ENCODE results near the gene RADIL. TPM values are rescaled to one million over a fixed set of nuclear protein-coding genes. Genes with fewer than 3 reads are reported as not detected.
"Not testable (repeated sequence)": the region's sequence is repeated elsewhere in the genome, so short reads cannot be mapped to it uniquely, and the experiment has no call there.

Gene RADIL
- total RNA-seq, 1 experiment from 2014 or later = 1.3 TPM

DNA sequence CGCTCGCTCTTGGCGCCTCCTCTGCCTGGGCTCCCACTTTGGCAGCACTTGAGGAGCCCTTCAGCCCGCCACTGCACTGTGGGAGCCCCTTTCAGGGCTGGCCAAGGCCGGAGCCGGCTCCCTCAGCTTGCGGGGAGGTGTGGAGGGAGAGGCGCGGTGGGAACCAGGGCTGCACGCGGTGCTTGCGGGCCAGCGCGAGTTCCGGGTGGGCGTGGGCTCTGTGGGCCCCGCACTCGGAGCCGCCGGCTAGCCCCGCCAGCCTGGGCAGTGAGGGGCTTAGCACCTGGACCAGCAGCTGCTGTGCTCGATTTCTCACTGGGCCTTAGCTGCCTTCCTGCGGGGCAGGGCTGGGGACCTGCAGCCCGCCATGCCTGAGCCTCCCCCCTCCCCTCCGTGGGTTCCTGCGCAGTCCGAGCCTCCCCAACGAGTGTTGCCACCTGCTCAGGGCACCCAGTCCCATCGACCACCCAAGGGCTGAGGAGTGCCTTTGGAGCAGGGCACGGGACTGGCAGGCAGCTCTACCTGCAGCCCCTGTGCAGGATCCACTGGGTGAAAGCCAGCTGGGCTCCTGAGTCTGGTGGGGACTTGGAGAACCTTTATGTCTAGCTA is 90.0 kb downstream of the RADIL start:
- not testable (repeated sequence) for DNase-seq (ENCODE audit: low spot score)

GRCh38 chr7:4792537-4793126 is 90.9 kb downstream of the RADIL start:
- no peak for DNase-seq (ENCODE audit: low spot score)

- DNase-seq (ENCODE audit: low spot score) = no peak
These were observed 91.6 kb downstream of the RADIL start for GRCh38 chr7:4791738-4792536.

- DNase-seq (ENCODE audit: low spot score) = no peak
These were observed 92.3 kb downstream of the RADIL start for GRCh38 chr7:4791101-4791737.

- DNase-seq (ENCODE audit: low spot score) = no peak
These were observed 93.0 kb downstream of the RADIL start for GRCh38 chr7:4790516-4790991.

GRCh38 chr7:4790078-4790465 is 93.4 kb downstream of the RADIL start:
- no peak for DNase-seq (ENCODE audit: low spot score)

DNA sequence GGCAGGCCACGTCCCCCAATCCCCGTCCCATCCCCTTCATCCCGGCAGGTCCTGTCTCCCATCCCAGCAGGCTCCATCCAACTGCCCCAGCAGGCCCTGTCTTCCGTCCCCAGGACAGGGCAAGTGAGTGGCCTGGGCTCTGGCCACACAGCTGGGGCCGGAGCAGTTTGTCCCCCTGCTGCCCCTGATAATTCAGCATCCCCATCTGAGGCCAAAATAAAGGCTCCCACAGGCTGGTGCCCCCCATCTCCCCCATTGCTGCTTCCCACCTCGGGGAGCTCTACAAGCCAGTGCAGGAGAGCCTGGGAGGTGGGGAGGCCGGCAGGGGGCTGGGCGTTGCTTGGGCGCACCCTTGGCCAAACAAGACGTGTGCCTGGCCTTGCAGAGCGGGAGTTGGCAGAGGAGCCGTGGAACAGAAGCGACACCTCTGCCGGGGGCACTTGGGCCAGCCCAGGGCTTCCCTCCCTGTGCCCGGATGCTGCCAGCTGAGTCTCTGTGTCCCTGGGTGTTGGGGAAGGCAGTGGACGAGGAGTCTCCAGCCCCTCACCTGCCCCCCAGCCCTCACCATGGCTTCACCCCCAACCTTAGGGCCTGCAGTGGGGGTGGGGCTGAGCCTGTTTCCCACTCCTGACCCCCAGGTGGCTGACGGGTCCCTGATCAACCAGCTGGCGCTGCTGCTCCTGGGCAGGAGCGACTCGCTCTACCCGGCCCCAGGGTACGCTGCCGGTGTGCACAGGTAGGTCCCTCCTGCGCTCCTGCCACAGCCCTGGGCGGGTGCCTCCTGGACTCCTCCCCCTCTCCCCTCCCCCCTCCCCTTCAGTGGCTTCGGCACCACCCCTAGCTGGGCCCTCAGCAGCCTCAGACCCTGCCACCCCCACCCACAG is 94.1 kb downstream of the RADIL start:
- no peak for DNase-seq (ENCODE audit: low spot score)

GRCh38 chr7:4788627-4789189 is 94.8 kb downstream of the RADIL start:
- DNase-seq (ENCODE audit: low spot score) = no peak

- DNase-seq (ENCODE audit: low spot score) = no peak
These were observed 95.4 kb downstream of the RADIL start for GRCh38 chr7:4787947-4788626.

DNA sequence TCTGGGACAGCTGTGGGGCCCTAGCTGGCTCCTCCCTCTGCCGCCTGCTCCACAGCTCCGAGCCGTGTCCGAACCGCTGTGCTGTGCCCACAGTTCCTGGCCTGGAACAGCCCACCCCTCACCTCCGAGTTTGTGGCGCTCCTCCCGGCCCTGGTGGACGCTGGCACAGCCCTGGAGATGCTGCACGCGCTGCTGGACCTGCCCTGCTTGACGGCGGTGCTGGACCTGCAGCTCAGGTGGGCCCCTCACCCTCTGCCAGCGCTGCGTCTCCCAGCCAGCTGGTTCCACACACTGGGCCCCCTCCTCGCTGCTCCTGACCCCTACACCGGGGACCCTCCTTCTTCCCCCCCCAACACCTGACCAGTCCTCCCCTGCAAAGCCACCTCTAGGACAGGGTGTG is 96.0 kb downstream of the RADIL start:
- no peak for DNase-seq (ENCODE audit: low spot score)

DNA sequence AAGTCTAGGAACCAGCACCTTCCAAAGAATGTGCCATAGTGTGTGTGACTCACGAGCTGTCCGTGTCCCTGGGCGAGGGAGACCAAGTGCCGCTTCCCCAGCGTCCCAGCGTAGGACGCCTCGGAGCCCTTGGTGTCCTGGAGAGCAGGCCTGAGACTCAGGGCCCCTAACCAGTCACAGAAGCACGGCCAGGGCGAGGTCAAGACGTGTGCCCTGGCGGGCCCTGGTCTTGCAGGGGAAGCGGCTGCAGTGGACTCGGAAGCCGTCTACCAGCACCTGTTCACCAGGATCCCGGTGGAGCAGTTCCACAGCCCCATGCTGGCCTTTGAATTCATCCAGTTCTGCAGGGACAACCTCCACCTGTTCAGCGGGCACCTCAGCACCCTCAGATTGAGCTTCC is 97.5 kb downstream of the RADIL start:
- no peak for DNase-seq (ENCODE audit: low spot score)

GRCh38 chr7:4785371-4785770 is 98.1 kb downstream of the RADIL start:
- DNase-seq (ENCODE audit: low spot score) = no peak

DNA sequence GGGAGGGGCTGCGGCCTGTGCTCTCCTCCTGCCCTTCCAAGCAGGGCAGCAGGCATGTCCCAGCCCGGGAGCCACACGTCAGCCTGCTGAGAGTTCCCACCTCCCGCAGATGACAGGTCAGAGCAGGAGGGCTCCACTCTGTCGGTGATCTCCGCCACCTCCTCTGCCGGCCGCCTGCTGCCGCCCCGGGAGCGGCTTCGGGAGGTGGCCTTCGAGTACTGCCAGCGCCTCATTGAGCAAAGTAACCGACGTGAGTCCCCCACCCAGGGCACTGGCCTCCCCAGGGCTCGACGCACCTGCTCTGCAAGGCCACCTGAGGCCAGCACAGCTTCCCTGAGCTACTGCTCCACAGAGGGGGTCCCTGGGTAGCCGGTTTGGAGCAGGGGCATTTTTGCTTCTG is 98.7 kb downstream of the RADIL start:
- no peak for DNase-seq (ENCODE audit: low spot score)

DNA sequence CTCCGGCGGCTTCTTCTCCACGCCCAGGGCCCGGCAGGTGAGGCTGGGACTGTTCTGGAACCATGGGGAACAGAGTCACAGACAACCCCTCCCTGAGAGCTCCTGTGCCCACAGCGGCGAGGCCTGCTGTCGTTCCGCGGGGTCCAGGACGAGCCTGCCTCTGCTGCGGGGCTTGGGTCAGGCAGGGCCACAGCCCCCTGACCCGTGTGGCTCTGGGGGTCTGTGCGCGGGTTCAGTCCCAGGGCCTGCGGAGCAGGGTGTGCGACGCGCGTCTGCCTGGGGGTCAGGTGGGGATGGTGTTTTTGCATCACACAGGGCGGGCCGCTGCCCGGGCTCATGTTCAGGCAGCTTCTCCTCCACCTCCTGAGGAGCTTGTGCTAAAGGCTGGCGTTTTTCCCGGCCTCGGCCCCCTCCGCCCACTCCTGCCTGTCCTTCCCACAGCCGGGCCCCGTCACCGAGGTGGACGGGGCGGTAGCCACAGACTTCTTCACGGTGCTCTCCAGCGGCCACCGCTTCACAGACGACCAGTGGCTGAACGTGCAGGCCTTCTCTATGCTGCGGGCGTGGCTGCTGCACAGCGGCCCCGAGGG is 99.7 kb downstream of the RADIL start:
- no peak for DNase-seq (ENCODE audit: low spot score)

GRCh38 chr7:4783292-4783652 is 100.2 kb downstream of the RADIL start:
- no peak for DNase-seq (ENCODE audit: low spot score)

GRCh38 chr7:4782333-4783291 is 100.9 kb downstream of the RADIL start:
- no peak for DNase-seq (ENCODE audit: low spot score)

DNA sequence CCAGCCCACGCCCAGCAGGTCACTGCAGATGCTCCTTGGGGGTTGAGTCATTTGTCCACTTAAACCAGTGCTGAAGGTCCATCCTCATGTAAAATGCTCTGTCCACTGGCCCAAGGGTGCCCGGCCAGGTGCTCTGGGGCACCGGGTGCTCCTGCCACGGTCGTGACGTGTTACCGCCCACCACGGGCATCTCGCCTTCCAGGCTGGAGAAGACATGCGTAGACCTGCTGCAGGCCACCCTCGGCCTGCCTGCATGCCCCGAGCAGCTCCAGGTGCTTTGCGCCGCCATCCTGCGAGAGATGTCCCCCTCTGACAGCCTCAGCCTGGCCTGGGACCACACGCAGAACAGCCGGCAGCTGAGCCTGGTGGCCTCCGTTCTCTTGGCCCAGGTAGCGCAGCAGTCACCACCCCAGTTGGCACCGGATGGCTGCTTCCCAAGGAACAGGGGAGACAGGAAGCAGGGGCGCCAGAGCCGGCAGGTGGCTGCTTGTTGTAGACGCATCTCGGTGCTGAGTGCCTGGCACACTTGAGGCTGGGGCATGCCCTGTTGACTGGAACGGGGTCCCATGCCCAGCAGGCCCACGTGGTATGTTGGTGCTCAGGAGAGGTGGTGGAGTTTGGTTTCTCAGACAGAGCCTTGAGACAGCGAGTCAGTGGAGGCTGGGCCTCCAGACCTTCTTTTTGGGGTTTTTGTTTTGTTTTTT is 102.0 kb downstream of the RADIL start:
- no peak for DNase-seq (ENCODE audit: low spot score)

GRCh38 chr7:4779118-4779517 is 104.4 kb downstream of the RADIL start:
- no peak for DNase-seq (ENCODE audit: low spot score)
